MM.1S (cell line): ENCODE data around the gene GABRG3.

ENCODE experiments used
- DNase-seq: peaks from one replicate; pipeline ENCODE4 v3.0.0-alpha.2; 2015
- H2AFZ ChIP-seq: fragments of 300-600 bp; sonication (generic); 2 replicates; pipeline ENCODE4 v1.6.0; 2016; ENCODE audit warnings: antibody characterized with exemption, low read length
- H3F3A ChIP-seq: fragments of 300-600 bp; sonication (generic); 2 replicates; pipeline ENCODE4 v1.6.1; 2016; ENCODE audit warnings: mild to moderate bottlenecking, antibody characterized with exemption, low read length, moderate library complexity, mixed read lengths; ENCODE audit not compliant: insufficient read depth
- H3K27ac ChIP-seq: fragments of 300-600 bp; sonication (generic); 2 replicates; pipeline ENCODE4 v1.5.1; 2016; ENCODE audit warnings: mild to moderate bottlenecking, low read length
- H3K27me3 ChIP-seq: fragments of 300-600 bp; sonication (generic); replicated peaks from 2 replicates; pipeline ENCODE4 v1.6.0; 2016; ENCODE audit warnings: low read length; ENCODE audit not compliant: insufficient read depth
- H3K36me3 ChIP-seq: fragments of 300-600 bp; sonication (generic); replicated peaks from 2 replicates; pipeline ENCODE4 v1.6.1; 2016; ENCODE audit warnings: mild to moderate bottlenecking, low read length, mixed read lengths; ENCODE audit not compliant: insufficient read depth
- H3K4me1 ChIP-seq: fragments of 300-600 bp; sonication (generic); 2 replicates; pipeline ENCODE4 v1.6.1; 2016; ENCODE audit warnings: low read length, mixed read lengths
- H3K4me2 ChIP-seq: fragments of 300-600 bp; sonication (generic); 2 replicates; pipeline ENCODE4 v1.6.0; 2016; ENCODE audit warnings: low read depth, low read length
- H3K4me3 ChIP-seq: fragments of 300-600 bp; sonication (generic); 2 replicates; pipeline ENCODE4 v1.5.1; 2016; ENCODE audit warnings: low read length, mixed read lengths
- H3K79me2 ChIP-seq: fragments of 300-600 bp; sonication (generic); 2 replicates; pipeline ENCODE4 v1.6.1; 2016; ENCODE audit warnings: mixed run types, low read length, mixed read lengths
- H3K9ac ChIP-seq: fragments of 300-600 bp; sonication (generic); 2 replicates; pipeline ENCODE4 v1.6.1; 2016; ENCODE audit warnings: low read length, mixed read lengths
- H3K9me2 ChIP-seq: fragments of 300-600 bp; sonication (generic); replicated peaks from 2 replicates; pipeline ENCODE4 v1.6.1; 2016; ENCODE audit warnings: mild to moderate bottlenecking, low read length, mixed read lengths; ENCODE audit not compliant: insufficient read depth
- H3K9me3 ChIP-seq: fragments of 300-600 bp; sonication (generic); replicated peaks from 2 replicates; pipeline ENCODE4 v1.6.1; 2016; ENCODE audit warnings: mild to moderate bottlenecking, low read length, mixed read lengths; ENCODE audit not compliant: insufficient read depth
- H4K20me1 ChIP-seq: fragments of 300-600 bp; sonication (generic); 2 replicates; pipeline ENCODE4 v1.6.1; 2016; ENCODE audit warnings: mild to moderate bottlenecking, low read length, moderate library complexity, mixed read lengths; ENCODE audit not compliant: insufficient read depth
- EZH2 ChIP-seq: fragments of 300-600 bp; sonication (generic); optimal IDR thresholded peaks from 2 replicates; pipeline ENCODE3; 2017; ENCODE audit warnings: low read depth, mild to moderate bottlenecking, antibody characterized with exemption, low read length, mixed read lengths
- EZH2phosphoT487 ChIP-seq: fragments of 300-600 bp; sonication (generic); IDR thresholded peaks from 2 replicates; pipeline ENCODE4 v1.6.1; 2018; ENCODE audit warnings: antibody characterized with exemption, low read length
- TF ChIP-seq, protein P1 (sequence below): fragments of 300-600 bp; sonication (generic); IDR thresholded peaks from 2 replicates; pipeline ENCODE4 v1.5.1; 2016; ENCODE audit warnings: antibody characterized with exemption, low read length, mixed read lengths

GABRG3 gene

DNA sequence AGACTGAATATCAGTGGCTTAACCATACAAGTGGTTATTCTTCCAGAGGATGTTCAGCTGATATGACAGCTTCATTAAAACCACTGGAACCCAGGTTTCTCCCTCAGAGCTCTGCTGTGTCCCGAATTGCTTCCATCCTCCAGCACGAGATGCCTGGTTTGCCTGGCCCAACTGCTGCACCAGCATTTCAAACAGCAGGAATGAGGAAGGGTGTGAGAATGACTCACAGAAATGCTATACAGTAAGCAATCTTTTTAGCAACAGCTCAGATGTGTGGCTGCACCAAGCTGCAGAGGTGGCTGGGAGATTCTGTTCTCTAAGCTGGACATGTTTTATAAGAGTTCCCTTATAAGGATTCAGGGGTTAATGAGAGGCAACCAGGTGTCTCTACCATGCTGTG is 271.0 kb downstream of the GABRG3 start:
- no peak overlapping the region for H2AFZ ChIP-seq
- no peak for TF ChIP-seq EZH2
- TF ChIP-seq EZH2phosphoT487 = no peak
- TF ChIP-seq, protein P1, sequence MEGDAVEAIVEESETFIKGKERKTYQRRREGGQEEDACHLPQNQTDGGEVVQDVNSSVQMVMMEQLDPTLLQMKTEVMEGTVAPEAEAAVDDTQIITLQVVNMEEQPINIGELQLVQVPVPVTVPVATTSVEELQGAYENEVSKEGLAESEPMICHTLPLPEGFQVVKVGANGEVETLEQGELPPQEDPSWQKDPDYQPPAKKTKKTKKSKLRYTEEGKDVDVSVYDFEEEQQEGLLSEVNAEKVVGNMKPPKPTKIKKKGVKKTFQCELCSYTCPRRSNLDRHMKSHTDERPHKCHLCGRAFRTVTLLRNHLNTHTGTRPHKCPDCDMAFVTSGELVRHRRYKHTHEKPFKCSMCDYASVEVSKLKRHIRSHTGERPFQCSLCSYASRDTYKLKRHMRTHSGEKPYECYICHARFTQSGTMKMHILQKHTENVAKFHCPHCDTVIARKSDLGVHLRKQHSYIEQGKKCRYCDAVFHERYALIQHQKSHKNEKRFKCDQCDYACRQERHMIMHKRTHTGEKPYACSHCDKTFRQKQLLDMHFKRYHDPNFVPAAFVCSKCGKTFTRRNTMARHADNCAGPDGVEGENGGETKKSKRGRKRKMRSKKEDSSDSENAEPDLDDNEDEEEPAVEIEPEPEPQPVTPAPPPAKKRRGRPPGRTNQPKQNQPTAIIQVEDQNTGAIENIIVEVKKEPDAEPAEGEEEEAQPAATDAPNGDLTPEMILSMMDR = no peak

DNA sequence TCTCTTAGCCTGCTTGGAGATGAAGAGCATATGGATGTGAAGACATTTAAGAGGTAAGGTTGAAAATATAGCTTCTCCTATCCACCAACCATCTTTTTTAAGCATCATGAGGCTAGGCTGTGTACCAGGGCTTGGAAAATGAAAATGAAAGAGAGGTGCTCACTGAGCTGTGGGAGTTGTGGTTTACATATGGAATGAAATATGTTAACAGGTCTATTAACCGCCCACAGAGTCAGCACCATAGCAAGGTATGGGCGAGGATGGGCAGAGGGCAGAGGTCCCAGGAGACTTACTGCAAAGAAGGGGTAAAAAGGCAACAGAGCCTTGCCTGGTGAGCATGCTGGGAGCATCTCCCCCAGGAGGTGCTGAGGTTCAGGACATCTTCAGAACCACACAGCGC is 273.1 kb downstream of the GABRG3 start:
- no peaks in the 10 kb centered on the region for H3K9me2 ChIP-seq
- no peaks in the 10 kb centered on the region for H3K4me1 ChIP-seq
- H3K9ac ChIP-seq = no peak overlapping the region
- no peaks in the 10 kb centered on the region for H3K27me3 ChIP-seq
- no peaks in the 10 kb centered on the region for H3K9me3 ChIP-seq
- H3F3A ChIP-seq = no peaks in the 10 kb centered on the region
- TF ChIP-seq, protein P1 = no peak
- H3K4me3 ChIP-seq = no peak overlapping the region
- H3K4me2 ChIP-seq = no peak overlapping the region
- H3K27ac ChIP-seq = no peak overlapping the region
- no peaks in the 10 kb centered on the region for H3K79me2 ChIP-seq
- no peaks in the 10 kb centered on the region for H4K20me1 ChIP-seq
- H2AFZ ChIP-seq = no peak overlapping the region
- H3K36me3 ChIP-seq = no peaks in the 10 kb centered on the region
- peak; percentile 42 for DNase-seq

More for the DNA sequence above, 271.0 kb downstream of the GABRG3 start:
- Histone ChIP-seq H3K4me1 (no peaks in the 10 kb centered on the region), H3K27me3 (no peaks in the 10 kb centered on the region), H3F3A (no peaks in the 10 kb centered on the region), H3K36me3 (no peaks in the 10 kb centered on the region), H3K9me3 (no peaks in the 10 kb centered on the region), H3K9me2 (no peaks in the 10 kb centered on the region), H3K79me2 (no peaks in the 10 kb centered on the region), H3K9ac (no peak overlapping the region), H4K20me1 (no peaks in the 10 kb centered on the region), H3K4me3 (no peak overlapping the region), H3K27ac (no peak overlapping the region), H3K4me2 (no peak overlapping the region)
- DNase-seq = no peak

DNA sequence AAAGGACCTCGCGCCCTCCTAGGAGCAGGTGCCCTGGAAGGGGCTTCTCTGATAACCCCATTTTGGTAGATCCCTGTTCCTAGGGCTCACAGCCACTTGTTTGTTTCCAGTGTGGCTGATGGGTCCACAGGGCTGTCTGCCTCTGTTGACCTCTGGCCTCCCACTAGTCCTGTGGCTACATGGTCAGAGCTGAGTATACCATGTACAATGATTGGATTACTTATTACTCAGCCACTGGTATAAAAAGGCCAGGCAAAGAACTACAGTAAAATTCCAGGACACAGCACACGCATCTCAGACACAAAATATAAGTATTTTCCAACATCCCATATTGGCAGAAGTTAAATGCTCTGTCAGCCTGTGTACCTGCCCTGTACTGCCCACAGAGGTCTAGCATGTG is 277.3 kb downstream of the GABRG3 start:
- H3K9me2 ChIP-seq = no peaks in the 10 kb centered on the region
- no peaks in the 10 kb centered on the region for H3K79me2 ChIP-seq
- H3K27me3 ChIP-seq = no peaks in the 10 kb centered on the region
- no peak overlapping the region for H3K4me3 ChIP-seq
- no peaks in the 10 kb centered on the region for H4K20me1 ChIP-seq
- DNase-seq = no peak
- H3K4me2 ChIP-seq = no peak overlapping the region
- H3K27ac ChIP-seq = no peak overlapping the region
- no peaks in the 10 kb centered on the region for H3K36me3 ChIP-seq
- no peak overlapping the region for H2AFZ ChIP-seq
- no peak overlapping the region for H3K9ac ChIP-seq
- H3K9me3 ChIP-seq = no peaks in the 10 kb centered on the region
- TF ChIP-seq EZH2 = no peak
- TF ChIP-seq, protein P1 = no peak
- TF ChIP-seq EZH2phosphoT487 = no peak
- no peaks in the 10 kb centered on the region for H3F3A ChIP-seq
- no peaks in the 10 kb centered on the region for H3K4me1 ChIP-seq
